ES-I3 (cell line): ENCODE data around the gene WDR77.

Experiments
- H3K36me3 ChIP-seq: 2 replicates; pipeline ENCODE4 v1.6.1; 2013; ENCODE audit warnings: mild to moderate bottlenecking, low read length, control low read depth, moderate library complexity; ENCODE audit not compliant: insufficient read depth
- H3K4me1 ChIP-seq: 2 replicates; pipeline ENCODE4 v1.6.1; 2013; ENCODE audit warnings: mild to moderate bottlenecking, control low read depth, low read length; ENCODE audit not compliant: insufficient read depth
- H3K9ac ChIP-seq: 2 replicates; pipeline ENCODE4 v1.6.1; 2013; ENCODE audit warnings: low read depth, mild to moderate bottlenecking, low read length, moderate library complexity
- H3K9me3 ChIP-seq: 2 replicates; pipeline ENCODE4 v1.6.1; 2013; ENCODE audit warnings: mild to moderate bottlenecking, low read length, moderate library complexity; ENCODE audit not compliant: control insufficient read depth, insufficient read depth

Gene WDR77

GRCh38 chr1:111462370-111463028 is 13.4 kb upstream of the WDR77 start:
- H3K4me1 ChIP-seq = no peaks in the 10 kb centered on the region
- H3K36me3 ChIP-seq = peaks cover 8% of the 10 kb centered on the region; the same call in 1 of the 2 replicates
- H3K9ac ChIP-seq = no peak overlapping the region

GRCh38 chr1:111461765-111462164 is 12.7 kb upstream of the WDR77 start:
- Histone ChIP-seq H3K36me3 (peaks cover 8% of the 10 kb centered on the region; the same call in 1 of the 2 replicates), H3K9me3 (no peaks in the 10 kb centered on the region; the same call in 1 of the 2 replicates), H3K4me1 (no peaks in the 10 kb centered on the region), H3K9ac (no peak overlapping the region)

More at GRCh38 chr1:111462370-111463028, 13.4 kb upstream of the WDR77 start:
- H3K9me3 ChIP-seq = no peaks in the 10 kb centered on the region; the same call in 1 of the 2 replicates

GRCh38 chr1:111455642-111456031 is 6.6 kb upstream of the WDR77 start:
- peaks cover 14% of the 10 kb centered on the region for H3K36me3 ChIP-seq
- no peak overlapping the region for H3K9ac ChIP-seq
- no peaks in the 10 kb centered on the region for H3K9me3 ChIP-seq
- H3K4me1 ChIP-seq = no peaks in the 10 kb centered on the region

DNA sequence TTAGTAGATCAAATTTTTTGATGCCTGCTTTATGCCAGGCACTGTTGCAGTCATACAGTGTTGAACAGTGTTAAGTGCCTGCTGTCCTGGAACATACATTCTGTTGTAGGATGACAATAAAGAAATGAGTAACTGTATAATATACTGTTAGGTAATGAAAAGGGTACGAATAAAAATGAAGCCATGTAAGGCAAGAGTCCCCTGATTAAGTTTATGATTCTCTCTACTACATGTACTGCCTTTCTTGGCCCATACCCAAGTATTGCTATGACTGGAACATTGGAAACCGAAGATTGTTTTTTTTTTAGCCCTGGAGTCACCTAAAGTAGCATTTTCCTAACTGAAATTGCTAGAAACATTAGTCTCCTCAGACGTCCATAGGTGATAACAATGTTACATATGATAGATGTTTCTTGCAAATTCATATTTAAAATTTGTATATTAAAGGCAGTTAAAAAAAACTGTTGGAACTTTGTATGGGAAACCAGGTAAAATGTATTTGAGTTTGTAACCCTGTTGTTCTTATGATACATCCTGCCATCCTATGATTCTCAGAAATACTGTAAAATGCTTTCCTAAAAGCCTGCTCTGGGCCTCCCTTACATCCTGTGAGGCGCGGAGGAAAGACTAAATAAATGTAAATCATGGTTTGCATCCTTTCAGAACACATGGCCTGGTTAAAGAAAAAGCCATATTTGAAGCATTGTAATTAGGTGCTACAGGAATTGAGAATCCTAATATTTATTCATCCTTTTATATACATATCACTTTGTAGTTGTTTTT is 6.0 kb upstream of the WDR77 start:
- peaks cover 14% of the 10 kb centered on the region for H3K36me3 ChIP-seq
- H3K9me3 ChIP-seq = no peaks in the 10 kb centered on the region
- H3K9ac ChIP-seq = no peak overlapping the region
- no peaks in the 10 kb centered on the region for H3K4me1 ChIP-seq

GRCh38 chr1:111453706-111454105 is 4.7 kb upstream of the WDR77 start:
- no peak overlapping the region for H3K9ac ChIP-seq
- H3K9me3 ChIP-seq = no peaks in the 10 kb centered on the region
- peaks cover 11% of the 10 kb centered on the region for H3K36me3 ChIP-seq
- H3K4me1 ChIP-seq = no peaks in the 10 kb centered on the region

DNA sequence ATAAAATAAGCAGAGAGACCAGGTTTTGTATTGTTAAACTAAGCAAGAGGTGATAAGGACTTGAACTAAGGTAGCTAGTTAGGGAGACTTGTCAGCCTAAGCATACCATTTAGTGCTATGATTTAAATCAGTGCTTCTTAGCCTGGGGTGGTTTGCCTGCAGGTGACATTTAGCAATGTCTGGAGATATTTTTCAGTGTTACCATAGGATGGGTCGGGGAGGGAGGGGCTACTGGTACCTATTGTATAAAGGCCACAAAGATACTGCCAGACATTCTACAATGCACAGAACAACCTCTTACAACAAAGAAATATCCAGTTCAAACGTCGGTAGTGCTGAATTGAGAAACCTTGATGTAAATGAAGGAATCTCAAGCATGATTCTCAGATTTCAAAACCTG is 3.5 kb upstream of the WDR77 start:
- Histone ChIP-seq H3K9ac (no peak overlapping the region), H3K4me1 (no peaks in the 10 kb centered on the region; the same call in 1 of the 2 replicates), H3K9me3 (no peaks in the 10 kb centered on the region), H3K36me3 (peaks cover 7% of the 10 kb centered on the region)

GRCh38 chr1:111450185-111450584 is 1.1 kb upstream of the WDR77 start:
- Histone ChIP-seq H3K36me3 (peaks cover 23% of the 10 kb centered on the region), H3K4me1 (no peaks in the 10 kb centered on the region; the same call in 1 of the 2 replicates), H3K9ac (peak overlapping the region; percentile 88)

DNA sequence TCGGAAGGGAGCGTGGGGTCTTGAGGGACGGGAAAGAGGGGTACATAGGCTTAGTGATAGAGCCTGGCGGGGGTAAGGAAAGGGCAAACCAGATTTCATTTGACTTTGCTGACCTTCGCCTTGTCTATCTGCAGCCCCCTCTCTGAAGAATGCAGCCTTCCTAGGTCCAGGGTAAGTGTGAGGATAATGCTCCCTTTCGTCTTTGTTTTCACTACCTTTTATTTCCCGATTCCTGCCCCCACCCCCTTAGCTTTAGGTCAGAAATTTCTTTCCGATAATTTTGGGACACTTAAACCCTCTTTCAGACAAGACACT is 604 bp upstream of the WDR77 start:
- no peaks in the 10 kb centered on the region; the same call in 1 of the 2 replicates for H3K4me1 ChIP-seq
- peak overlapping the region; percentile 88 for H3K9ac ChIP-seq
- H3K36me3 ChIP-seq = peaks cover 28% of the 10 kb centered on the region
- H3K9me3 ChIP-seq = no peaks in the 10 kb centered on the region

More at GRCh38 chr1:111450185-111450584, 1.1 kb upstream of the WDR77 start:
- no peaks in the 10 kb centered on the region for H3K9me3 ChIP-seq

- Histone ChIP-seq H3K9me3 (no peaks in the 10 kb centered on the region), H3K36me3 (peaks cover 29% of the 10 kb centered on the region), H3K4me1 (no peaks in the 10 kb centered on the region; the same call in 1 of the 2 replicates), H3K9ac (peak overlapping the region; percentile 88)
Measured at GRCh38 chr1:111448482-111448917, 556 bp downstream of the WDR77 start.

DNA sequence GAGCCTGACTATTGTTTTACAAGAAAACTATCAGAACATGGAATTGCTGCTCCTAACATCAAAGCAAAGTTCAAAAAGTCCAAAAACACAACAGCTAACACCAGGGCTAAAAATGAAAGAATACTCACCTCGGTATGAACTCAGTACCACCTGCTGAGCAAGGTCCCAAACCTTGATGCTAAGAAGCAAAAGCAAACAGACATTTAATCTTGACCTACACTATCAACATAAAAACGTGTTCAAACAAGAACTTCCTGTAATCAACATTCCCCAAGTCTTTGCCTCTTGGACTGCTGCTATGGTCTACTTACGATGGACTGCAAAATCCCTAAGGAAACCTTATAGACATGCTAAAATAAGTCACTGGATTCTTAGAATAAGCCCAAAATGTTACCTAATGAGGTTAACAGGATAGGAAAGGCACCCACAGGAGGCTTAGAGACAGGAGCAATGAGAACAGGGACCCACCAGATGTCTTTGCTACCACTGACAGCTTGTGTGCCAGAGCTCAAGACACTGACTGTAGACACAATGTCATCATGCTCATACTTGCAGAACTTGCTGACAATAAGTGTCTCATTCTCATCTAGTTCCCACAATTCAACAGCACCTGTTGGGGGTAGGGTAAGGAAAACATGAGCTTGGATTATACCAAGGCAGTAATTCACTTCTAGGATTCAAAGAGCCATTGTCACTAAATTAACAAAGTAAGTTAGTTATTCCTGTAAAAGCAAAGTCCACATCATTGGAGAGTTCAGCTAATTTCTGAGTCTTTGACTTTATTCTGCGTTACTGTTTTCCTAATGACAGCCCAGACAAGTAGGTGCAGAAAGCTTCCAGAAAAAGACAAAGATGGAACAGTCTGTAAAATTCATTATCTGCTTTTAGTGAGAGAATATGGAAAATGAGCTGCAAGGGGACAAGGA is 1.8 kb downstream of the WDR77 start:
- Histone ChIP-seq H3K36me3 (peaks cover 34% of the 10 kb centered on the region), H3K4me1 (no peaks in the 10 kb centered on the region; the same call in 1 of the 2 replicates), H3K9ac (peak overlapping the region; percentile 88; the same call in 1 of the 2 replicates), H3K9me3 (no peaks in the 10 kb centered on the region)

DNA sequence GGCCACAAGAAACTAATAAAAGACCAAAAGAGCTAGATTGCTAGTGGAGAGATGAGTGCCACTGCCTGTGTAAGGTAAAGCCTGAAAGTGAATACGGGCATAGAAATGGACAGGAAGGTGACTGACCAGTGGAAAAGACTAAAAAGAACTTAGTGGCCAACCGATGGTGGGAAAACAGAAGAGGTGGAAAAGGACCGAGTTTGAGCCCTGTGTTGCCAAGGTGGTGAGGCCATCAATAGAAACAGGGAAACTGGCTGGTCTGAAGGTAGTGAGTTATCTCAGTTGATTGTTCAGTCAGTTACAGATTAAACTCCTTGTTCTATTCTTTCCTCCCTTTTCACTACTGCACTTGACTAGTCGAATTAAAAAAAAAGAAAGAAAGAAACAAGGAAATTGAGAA is 2.5 kb downstream of the WDR77 start:
- no peak overlapping the region for H3K9ac ChIP-seq
- no peaks in the 10 kb centered on the region for H3K9me3 ChIP-seq
- H3K36me3 ChIP-seq = peaks cover 34% of the 10 kb centered on the region
- no peaks in the 10 kb centered on the region; the same call in 1 of the 2 replicates for H3K4me1 ChIP-seq

DNA sequence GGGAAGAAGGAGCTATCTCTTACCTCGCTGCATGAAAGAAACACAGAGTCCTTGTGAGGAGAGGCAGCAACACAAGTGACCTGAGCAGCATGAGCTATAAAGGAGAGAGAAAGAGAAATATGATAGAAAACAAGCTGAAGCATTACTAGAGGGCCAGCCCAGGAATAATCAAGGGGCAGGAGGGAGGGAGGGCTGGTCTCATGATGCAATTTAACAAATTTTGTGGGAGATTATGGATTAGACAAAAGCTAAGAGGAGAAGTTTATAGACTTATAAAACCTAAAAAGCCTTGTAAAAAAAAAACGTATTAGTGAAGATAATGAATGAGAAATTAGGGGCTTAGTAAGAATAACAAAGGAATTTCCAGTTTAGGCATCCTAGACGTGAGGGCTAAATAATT is 5.0 kb downstream of the WDR77 start:
- Histone ChIP-seq H3K9me3 (no peaks in the 10 kb centered on the region), H3K9ac (no peak overlapping the region), H3K36me3 (peaks cover 51% of the 10 kb centered on the region), H3K4me1 (no peaks in the 10 kb centered on the region; the same call in 1 of the 2 replicates)

GRCh38 chr1:111442457-111442856 is 6.6 kb downstream of the WDR77 start:
- Histone ChIP-seq H3K4me1 (no peaks in the 10 kb centered on the region; the same call in 1 of the 2 replicates), H3K9me3 (no peaks in the 10 kb centered on the region), H3K36me3 (peaks cover 62% of the 10 kb centered on the region), H3K9ac (no peak overlapping the region)

- Histone ChIP-seq H3K9ac (no peak overlapping the region), H3K36me3 (peaks cover 61% of the 10 kb centered on the region), H3K4me1 (no peaks in the 10 kb centered on the region), H3K9me3 (no peaks in the 10 kb centered on the region)
Measured at GRCh38 chr1:111441573-111442192, 7.4 kb downstream of the WDR77 start.
